ENCODE data around the gene TMEM18. TPM values are rescaled to one million over a fixed set of nuclear protein-coding genes. Genes with fewer than 3 reads are reported as not detected.
A peak's percentile ranks its signal among the peaks of the same experiment; 100 is the strongest.

Gene TMEM18
- total RNA-seq, 4 donors from 2014 or later = 15.1 to 20.5 (median 17.1) TPM

GRCh38 chr2:637406-637776 is 39.8 kb downstream of the TMEM18 start:
- DNase-seq (ENCODE audit: low spot score in 2 of 2) = no peak
- TF ChIP-seq POLR2A (IDR thresholded peaks at IDR 0.05) = no peak
- TF ChIP-seq CTCF (IDR thresholded peaks at IDR 0.05) = no peak
- 65 to 72% methylated on average over 15 of the region's 16 CpGs for WGBS, 2 donors
- H3K4me3 ChIP-seq (ENCODE audit: low read depth, poor library complexity, severe bottlenecking) = no peak overlapping the region
- intact Hi-C loops (cut with DNase I; ENCODE audit: low total_unique reads) = no loop called here

GRCh38 chr2:636641-637405 is 40.4 kb downstream of the TMEM18 start:
- intact Hi-C loops (cut with DNase I; ENCODE audit: low total_unique reads) = no loop called here
- WGBS, 2 donors = 12 to 14% methylated on average over 28 to 32 of the region's 57 CpGs
- TF ChIP-seq POLR2A (IDR thresholded peaks at IDR 0.05) = no peak
- no peak for TF ChIP-seq CTCF (IDR thresholded peaks at IDR 0.05)
- peak; percentile 81 to 96 for DNase-seq (ENCODE audit: low spot score in 2 of 2)
- no peak overlapping the region for H3K4me3 ChIP-seq (ENCODE audit: low read depth, poor library complexity, severe bottlenecking)

- 85 to 86% methylated on average over 38 to 51 of the region's 57 CpGs for WGBS, 2 donors
- TF ChIP-seq CTCF (IDR thresholded peaks at IDR 0.05) = no peak
- TF ChIP-seq POLR2A (IDR thresholded peaks at IDR 0.05) = no peak
- DNase-seq (ENCODE audit: low spot score in 2 of 2) = peak in 1 of 2 donors; percentile 85
- no peak overlapping the region for H3K4me3 ChIP-seq (ENCODE audit: low read depth, poor library complexity, severe bottlenecking)
- intact Hi-C loops (cut with DNase I; ENCODE audit: low total_unique reads) = no loop called here
Measured at GRCh38 chr2:635687-636621, 41.3 kb downstream of the TMEM18 start.

- peak in 1 of 2 donors; percentile 65 for DNase-seq (ENCODE audit: low spot score in 2 of 2)
- WGBS, 2 donors = 61 to 65% methylated on average over 16 of the region's 16 CpGs
- no peak overlapping the region for H3K4me3 ChIP-seq (ENCODE audit: low read depth, poor library complexity, severe bottlenecking)
- TF ChIP-seq CTCF (IDR thresholded peaks at IDR 0.05) (no peak), POLR2A (IDR thresholded peaks at IDR 0.05) (no peak)
- intact Hi-C loops (cut with DNase I; ENCODE audit: low total_unique reads) = no loop called here
Measured at GRCh38 chr2:634636-635388, 42.4 kb downstream of the TMEM18 start.

GRCh38 chr2:634041-634440 is 43.2 kb downstream of the TMEM18 start:
- no peak overlapping the region for H3K4me3 ChIP-seq (ENCODE audit: low read depth, poor library complexity, severe bottlenecking)
- intact Hi-C loops (cut with DNase I; ENCODE audit: low total_unique reads) = no loop called here
- 90 to 91% methylated on average over 11 of the region's 11 CpGs for WGBS, 2 donors
- TF ChIP-seq POLR2A (IDR thresholded peaks at IDR 0.05) (no peak), CTCF (IDR thresholded peaks at IDR 0.05) (no peak)
- peak in 1 of 2 donors; percentile 84 for DNase-seq (ENCODE audit: low spot score in 2 of 2)

All from lower leg skin (tissue), 4 donors.